GM20000 (cell line): ENCODE data around the gene CTDSPL.
"Not testable (repeated sequence)": the region's sequence is repeated elsewhere in the genome, so short reads cannot be mapped to it uniquely, and the experiment has no call there.

Experiments
- DNase-seq: peaks from one replicate; pipeline ENCODE4 v3.0.0; 2012; ENCODE audit warnings: low spot score
- CTCF ChIP-seq: IDR thresholded peaks from 2 replicates; pipeline ENCODE4 v1.5.1; 2012; ENCODE audit warnings: mild to moderate bottlenecking, control low read depth; ENCODE audit errors: extremely low read depth, missing control alignments

The CTDSPL gene

DNA sequence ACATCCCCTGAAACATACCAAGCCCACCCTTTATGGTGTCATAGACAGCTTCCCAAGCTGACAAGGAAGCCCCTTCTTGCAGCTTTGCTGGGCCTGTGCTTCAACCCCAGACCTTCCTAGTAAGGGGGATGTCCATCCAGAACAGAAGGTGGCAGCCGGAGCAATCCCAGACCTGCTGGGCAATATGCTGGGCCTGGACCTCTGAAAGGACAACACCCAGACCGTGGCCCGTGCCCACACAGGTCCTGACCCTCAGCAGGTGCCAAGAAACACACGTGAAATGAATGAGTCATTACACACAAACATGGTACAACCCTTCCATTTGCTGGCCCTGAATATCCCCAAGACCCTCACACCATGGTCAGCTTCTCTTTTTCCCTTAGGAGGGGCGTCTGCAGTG is 109.1 kb downstream of the CTDSPL start:
- DNase-seq: no peak
- TF ChIP-seq CTCF: no peak

- TF ChIP-seq CTCF: no peak
- no peak for DNase-seq
Observed at GRCh38 chr3:37971467-37971866, 109.8 kb downstream of the CTDSPL start.

DNA sequence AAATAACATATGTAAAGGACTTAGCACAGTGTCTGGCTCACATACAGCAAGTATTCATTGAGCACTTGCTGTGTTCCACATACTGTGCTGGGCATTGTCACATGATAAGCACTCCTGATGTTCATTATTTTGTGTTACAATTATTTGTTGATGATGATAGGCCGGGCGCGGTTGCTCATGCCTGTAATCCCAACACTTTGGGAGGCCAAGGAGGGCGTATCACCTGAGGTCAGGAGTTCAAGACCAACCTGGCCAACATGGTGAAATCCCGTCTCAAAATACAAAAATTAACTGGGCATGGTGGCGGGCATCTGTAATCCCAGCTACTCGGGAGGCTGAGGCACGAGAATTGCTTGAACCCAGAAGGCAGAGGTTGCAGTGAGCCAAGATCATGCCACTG is 110.4 kb downstream of the CTDSPL start:
- DNase-seq: not testable (repeated sequence)

DNA sequence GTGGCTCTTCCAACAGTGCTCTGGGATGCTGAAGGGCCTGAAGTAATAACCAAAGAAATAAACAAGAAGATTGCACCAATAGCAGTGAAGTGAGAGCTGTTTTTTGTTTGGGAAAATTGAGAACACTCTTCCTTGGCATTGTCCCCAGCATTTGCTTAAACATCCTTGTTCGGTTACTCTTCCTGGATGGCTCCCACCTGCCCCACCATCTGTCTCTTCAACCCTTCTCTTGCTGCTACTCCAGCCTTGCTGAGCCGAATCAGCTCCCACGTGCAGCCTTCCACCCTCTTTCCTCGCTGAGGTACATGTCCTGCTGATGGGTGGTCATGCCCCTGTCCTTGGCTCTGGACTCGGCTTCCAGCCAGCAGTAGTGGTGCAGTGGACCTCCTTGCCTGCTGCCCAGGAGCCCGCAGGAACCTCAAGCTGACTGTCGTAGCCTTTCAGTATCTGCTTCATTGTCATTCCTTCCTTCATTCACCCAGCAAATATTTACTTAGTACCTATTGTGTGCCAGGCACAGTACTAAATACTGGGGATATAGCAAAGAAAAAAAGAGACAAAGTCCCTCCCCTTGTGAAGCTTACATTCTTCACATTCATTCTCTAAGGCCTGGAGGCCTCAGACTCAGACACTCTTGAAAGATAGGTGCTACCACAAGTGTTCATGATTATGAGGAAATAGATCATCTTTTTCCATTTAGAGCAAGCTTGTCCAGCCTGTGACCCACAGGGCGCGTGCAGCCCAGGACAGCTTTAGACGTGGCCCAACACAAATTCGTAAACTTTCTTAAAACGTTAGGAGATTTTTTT is 111.8 kb downstream of the CTDSPL start:
- DNase-seq: no peak
- no peak for TF ChIP-seq CTCF

DNA sequence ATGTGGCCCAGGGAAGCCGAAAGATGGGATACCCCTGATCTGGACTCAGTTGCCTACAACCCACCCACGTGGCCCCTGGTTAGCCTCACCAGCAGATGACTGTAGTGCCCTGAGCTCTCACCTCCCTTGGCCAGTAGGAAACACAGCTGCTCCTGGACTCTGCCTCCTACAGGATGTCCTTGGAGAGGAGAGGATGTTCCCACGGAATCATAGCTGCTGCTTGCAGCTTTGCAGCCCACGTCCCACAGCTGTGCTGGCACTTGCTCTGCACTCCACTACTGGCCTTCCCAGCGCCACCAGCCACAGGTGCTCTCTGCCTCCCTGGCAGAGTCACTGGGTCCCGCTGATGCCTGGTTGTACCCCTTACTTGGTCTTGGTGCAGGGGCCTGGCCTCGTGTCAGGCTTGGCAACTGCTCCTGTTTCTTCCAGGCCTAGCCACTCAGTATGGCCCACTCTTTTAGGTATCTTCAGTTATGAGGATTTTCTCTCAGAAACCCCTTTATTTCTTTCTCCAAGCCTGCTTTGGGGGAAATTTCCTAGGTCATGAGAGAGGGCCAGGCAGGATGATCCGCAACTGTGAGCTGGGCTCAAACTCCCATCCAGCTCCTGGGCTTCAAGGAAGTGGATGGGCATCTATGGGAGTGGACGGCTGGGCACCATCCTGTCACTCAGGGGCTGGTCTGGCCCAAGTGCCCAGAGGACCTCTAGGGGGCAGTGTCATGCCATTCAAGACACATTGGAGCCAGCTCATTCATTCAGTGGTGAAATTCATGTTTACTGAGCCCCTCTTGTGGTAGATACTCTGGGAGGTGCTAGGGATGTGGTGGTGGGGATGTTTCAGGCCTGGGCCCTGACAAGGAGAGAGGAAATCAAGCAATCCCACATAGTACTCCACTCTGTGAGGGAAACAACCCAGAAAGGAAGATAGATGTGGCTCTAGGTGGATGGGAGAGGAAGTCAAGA is 112.7 kb downstream of the CTDSPL start:
- TF ChIP-seq CTCF: peak; percentile 83
- DNase-seq: peak; percentile 73

GRCh38 chr3:37979541-37980461 is 118.1 kb downstream of the CTDSPL start:
- DNase-seq: no peak
- no peak for TF ChIP-seq CTCF
